ENCODE data around the gene ZBTB38. TPM values are rescaled to one million over a fixed set of nuclear protein-coding genes. Genes with fewer than 3 reads are reported as not detected.

Gene ZBTB38
- total RNA-seq, 6 experiments from 2014 or later = 29.4 to 75.2 (median 36.6) TPM

GRCh38 chr3:141330718-141331376 is 37.5 kb upstream of the ZBTB38 start:
- intact Hi-C loops (cut with DNase I) = no loop called here

GRCh38 chr3:141331377-141332318 is 36.7 kb upstream of the ZBTB38 start:
- Histone ChIP-seq H3K9me3 (no peaks in the 10 kb centered on the region), H3K27ac (no peak overlapping the region), H3K4me1 (peaks cover 0 to 3% (median 0%) of the 10 kb centered on the region in 4 donors), H3K36me3 (no peaks in the 10 kb centered on the region), H3K27me3 (no peaks in the 10 kb centered on the region), H3K4me3 (no peak overlapping the region)
- TF ChIP-seq POLR2A (IDR thresholded peaks at IDR 0.05) = no peak
- TF ChIP-seq CTCF (IDR thresholded peaks at IDR 0.05) = no peak
- intact Hi-C loops (cut with DNase I) = no loop called here
- ATAC-seq (peak in 2 of 4 donors; percentile 17 to 78), DNase-seq (no peak)
- WGBS (ENCODE audit: insufficient coverage, low coverage, low lambda C conversion rate, missing lambda C conversion rate) = 59% methylated on average over 5 of the region's 9 CpGs

More at GRCh38 chr3:141330718-141331376, 37.5 kb upstream of the ZBTB38 start:
- Histone ChIP-seq H3K9me3 (no peaks in the 10 kb centered on the region), H3K4me3 (no peak overlapping the region), H3K4me1 (peaks cover 0 to 11% (median 0%) of the 10 kb centered on the region in 4 donors), H3K27me3 (no peaks in the 10 kb centered on the region), H3K36me3 (no peaks in the 10 kb centered on the region), H3K27ac (no peak overlapping the region)
- DNase-seq (no peak), ATAC-seq (no peak)
- WGBS (ENCODE audit: insufficient coverage, low coverage, low lambda C conversion rate, missing lambda C conversion rate) = 83% methylated on average over 3 of the region's 3 CpGs
- TF ChIP-seq CTCF (IDR thresholded peaks at IDR 0.05) (no peak), POLR2A (IDR thresholded peaks at IDR 0.05) (no peak)

- intact Hi-C loops (cut with DNase I) = no loop called here
- Histone ChIP-seq H3K27me3 (no peaks in the 10 kb centered on the region), H3K36me3 (no peaks in the 10 kb centered on the region), H3K27ac (no peak overlapping the region), H3K4me1 (no peaks in the 10 kb centered on the region), H3K9me3 (no peaks in the 10 kb centered on the region), H3K4me3 (no peak overlapping the region)
- TF ChIP-seq CTCF (IDR thresholded peaks at IDR 0.05) = no peak
- no peak for TF ChIP-seq POLR2A (IDR thresholded peaks at IDR 0.05)
- WGBS (ENCODE audit: insufficient coverage, low coverage, low lambda C conversion rate, missing lambda C conversion rate) = 83% methylated on average over 4 of the region's 5 CpGs
- DNase-seq (no peak), ATAC-seq (no peak)
These were observed 35.9 kb upstream of the ZBTB38 start for GRCh38 chr3:141332416-141332815.

- no peaks in the 10 kb centered on the region for H3K27me3 ChIP-seq
- ATAC-seq (no peak), DNase-seq (no peak)
- TF ChIP-seq CTCF (IDR thresholded peaks at IDR 0.05) = no peak
- TF ChIP-seq POLR2A (IDR thresholded peaks at IDR 0.05) = no peak
- no peak overlapping the region for H3K4me3 ChIP-seq
- intact Hi-C loops (cut with DNase I) = no loop called here
- no peak overlapping the region for H3K27ac ChIP-seq
- peaks cover 0 to 4% (median 0%) of the 10 kb centered on the region in 4 donors for H3K4me1 ChIP-seq
- 83% methylated on average over 3 of the region's 3 CpGs for WGBS (ENCODE audit: insufficient coverage, low coverage, low lambda C conversion rate, missing lambda C conversion rate)
- H3K9me3 ChIP-seq = no peaks in the 10 kb centered on the region
- H3K36me3 ChIP-seq = no peaks in the 10 kb centered on the region
These were observed 34.3 kb upstream of the ZBTB38 start for GRCh38 chr3:141333836-141334626.
